H54 (cell line): ENCODE measurements around the gene DHX15.

Experiments
- DNase-seq: peaks from one replicate; pipeline ENCODE4 v3.0.0; 2011; ENCODE audit warnings: low spot score, mixed read lengths; ENCODE audit not compliant: insufficient read length
- FAIRE-seq: peaks from 3 replicates; lab custom pipeline; 2011; peaks lifted over from hg19 to GRCh38; lab: Jason Lieb, UNC
- POLR2A ChIP-seq: IDR thresholded peaks from 2 replicates; pipeline ENCODE4 v1.6.1; 2011; ENCODE audit warnings: low read depth, mild to moderate bottlenecking, low read length

DHX15 gene

GRCh38 chr4:24547979-24548378, 36.4 kb downstream of the DHX15 start:
- no peak for TF ChIP-seq POLR2A
- FAIRE-seq (no peak), DNase-seq (no peak)

DNA sequence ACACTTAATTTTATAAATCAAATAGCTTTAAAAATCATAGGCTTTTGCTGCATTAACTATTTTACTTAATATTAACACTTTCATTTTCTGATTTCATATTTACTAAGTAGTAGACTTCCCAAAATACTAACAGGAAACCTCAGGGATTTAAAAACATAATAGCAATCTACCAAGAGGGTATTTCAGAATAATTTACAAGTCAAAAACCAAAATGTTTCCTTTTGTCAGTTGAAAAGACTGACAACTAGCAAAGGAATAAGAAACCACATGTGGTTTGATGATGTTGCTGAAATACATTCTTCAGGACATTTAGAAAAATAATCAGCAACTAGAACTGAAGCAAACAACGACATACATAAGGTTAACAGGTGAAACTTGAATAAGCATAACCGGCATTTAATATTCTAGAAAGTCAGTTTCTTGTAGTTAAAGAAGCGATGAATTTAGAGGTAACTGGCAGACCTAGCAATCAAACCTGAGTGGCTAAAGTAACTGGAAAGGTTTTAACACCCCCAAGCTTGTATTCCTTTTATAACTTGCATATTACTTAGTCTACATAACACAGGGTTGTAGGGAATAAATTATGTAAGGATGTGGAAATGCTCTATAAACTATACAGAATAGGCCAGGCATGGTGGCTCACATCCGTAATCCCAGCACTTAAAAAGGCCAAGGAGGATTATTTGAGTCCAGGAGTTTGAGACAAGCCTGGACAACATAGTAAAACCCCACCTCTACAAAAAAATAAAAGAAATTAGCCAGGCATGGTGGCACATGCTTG, 40.0 kb downstream of the DHX15 start:
- TF ChIP-seq POLR2A, result no peak
- FAIRE-seq (no peak), DNase-seq (no peak)

GRCh38 chr4:24537025-24537424, 47.3 kb downstream of the DHX15 start:
- DNase-seq (no peak), FAIRE-seq (no peak)
- TF ChIP-seq POLR2A, result no peak

GRCh38 chr4:24535399-24535798, 49.0 kb downstream of the DHX15 start:
- DNase-seq, result no peak
- peak; percentile 41 for FAIRE-seq
- no peak for TF ChIP-seq POLR2A

- FAIRE-seq, result no peak
- DNase-seq, result no peak
- no peak for TF ChIP-seq POLR2A
These were observed 51.0 kb downstream of the DHX15 start for GRCh38 chr4:24533364-24533763.

GRCh38 chr4:24529555-24529954, 54.8 kb downstream of the DHX15 start:
- FAIRE-seq, result no peak
- TF ChIP-seq POLR2A, result no peak
- no peak for DNase-seq

GRCh38 chr4:24527371-24527770, 57.0 kb downstream of the DHX15 start:
- FAIRE-seq (no peak), DNase-seq (no peak)
- no peak for TF ChIP-seq POLR2A

DNA sequence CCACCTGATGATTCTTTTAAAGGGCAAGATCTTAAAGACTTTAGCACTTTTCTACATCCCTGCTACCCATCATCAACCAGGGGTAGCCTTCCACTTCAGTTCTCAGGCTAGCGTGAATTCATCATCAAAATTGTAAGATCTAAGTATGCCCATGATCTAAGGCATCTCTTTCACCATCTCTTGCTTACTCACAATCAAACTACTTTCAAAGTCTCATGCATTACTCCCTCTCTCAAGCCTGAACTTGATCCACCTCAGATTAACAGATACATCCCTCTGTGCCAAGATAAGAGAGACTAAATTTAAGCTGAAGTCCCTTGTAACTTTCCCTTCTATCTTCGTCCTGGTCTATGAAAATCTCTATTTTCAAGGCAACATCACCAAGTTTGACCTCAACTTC, 62.8 kb downstream of the DHX15 start:
- TF ChIP-seq POLR2A, result no peak
- FAIRE-seq (peak; percentile 48), DNase-seq (no peak)

- FAIRE-seq (no peak), DNase-seq (no peak)
- no peak for TF ChIP-seq POLR2A
These were observed 64.7 kb downstream of the DHX15 start for GRCh38 chr4:24519649-24520048.

DNA sequence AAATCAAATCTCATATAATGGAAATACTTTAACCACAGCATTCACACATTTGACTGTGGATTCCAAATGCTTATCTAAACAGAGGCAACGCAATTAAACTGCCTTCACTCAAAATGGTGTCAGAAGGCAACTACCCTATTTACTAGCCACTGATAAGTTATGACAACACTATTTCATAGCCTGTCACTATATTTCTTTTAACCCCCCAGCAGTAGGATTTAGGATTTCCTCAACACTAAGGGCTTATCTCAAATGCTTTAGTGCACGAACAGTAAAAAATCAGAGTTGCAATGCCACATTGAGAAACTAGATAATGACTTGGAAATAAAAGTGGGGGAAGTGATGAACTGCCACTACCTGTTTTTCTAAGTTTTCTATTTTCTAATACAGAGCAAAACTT, 66.7 kb downstream of the DHX15 start:
- TF ChIP-seq POLR2A, result no peak
- DNase-seq, result no peak
- FAIRE-seq, result no peak

DNA sequence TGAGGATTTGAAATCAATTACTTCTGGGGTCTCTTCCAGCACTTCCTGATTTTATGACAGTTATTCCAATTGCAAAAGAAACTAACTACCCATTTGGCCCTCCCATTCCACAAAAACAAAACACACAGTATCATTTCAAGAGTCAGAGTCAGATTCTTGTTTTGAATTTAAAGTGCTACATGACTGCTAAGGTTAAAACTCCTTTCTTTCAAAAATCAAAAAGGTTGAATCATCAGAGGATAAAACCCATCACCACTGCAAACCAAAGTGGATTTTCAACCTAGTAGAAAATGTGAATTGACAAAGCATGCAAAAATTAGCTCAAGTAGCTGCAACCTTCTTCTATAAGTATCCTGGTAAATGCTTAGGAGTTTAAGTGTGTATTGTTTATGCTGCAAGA, 67.4 kb downstream of the DHX15 start:
- FAIRE-seq (no peak), DNase-seq (no peak)
- TF ChIP-seq POLR2A, result no peak

DNA sequence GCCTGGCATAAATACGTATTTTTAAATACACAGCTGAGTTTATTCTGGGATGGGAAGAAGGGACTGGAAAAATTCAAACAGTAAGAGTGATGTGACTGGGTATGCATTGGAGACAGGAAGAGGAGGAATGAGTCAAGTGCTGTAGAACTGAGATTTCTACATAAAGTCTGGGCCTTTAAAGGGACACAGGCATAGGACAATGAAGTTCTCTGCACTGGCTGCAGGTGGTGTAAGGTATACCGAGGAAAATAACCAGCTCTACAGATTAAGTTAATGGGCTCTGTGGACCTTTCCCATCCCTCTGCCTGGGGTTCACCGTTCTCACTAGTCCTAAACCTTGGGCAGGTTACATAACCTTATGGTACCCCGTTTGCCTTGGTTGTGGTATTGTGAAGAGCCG, 68.7 kb downstream of the DHX15 start:
- FAIRE-seq (no peak), DNase-seq (no peak)
- no peak for TF ChIP-seq POLR2A

DNA sequence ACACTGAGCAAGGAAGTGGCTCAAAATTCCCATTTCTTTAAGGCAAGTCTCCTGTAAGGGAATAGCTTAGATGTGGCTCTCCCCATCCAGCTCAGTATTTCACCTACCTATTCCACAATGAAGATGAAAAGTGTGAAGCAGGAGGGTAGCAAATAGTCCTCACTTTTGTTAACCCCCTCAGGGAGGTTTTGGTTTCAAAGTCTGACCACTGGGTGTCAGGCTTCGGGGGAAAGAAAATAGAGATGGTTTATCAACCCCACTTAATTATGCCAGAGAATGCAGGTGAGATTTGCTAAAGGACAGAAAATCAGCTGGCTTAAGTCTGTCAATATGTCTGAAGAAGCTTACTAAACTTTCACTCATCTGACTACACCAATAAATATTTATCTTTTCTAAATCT, 69.5 kb downstream of the DHX15 start:
- TF ChIP-seq POLR2A, result no peak
- FAIRE-seq (no peak), DNase-seq (no peak)

- FAIRE-seq (no peak), DNase-seq (no peak)
- no peak for TF ChIP-seq POLR2A
These were observed 70.6 kb downstream of the DHX15 start for GRCh38 chr4:24513718-24514117.

GRCh38 chr4:24511371-24512063, 72.8 kb downstream of the DHX15 start:
- FAIRE-seq (no peak), DNase-seq (no peak)

More at GRCh38 chr4:24511371-24512063, 72.8 kb downstream of the DHX15 start:
- TF ChIP-seq POLR2A, result no peak
